Measurements from ENCODE around the gene PDE7B. TPM values are rescaled to one million over a fixed set of nuclear protein-coding genes. Genes with fewer than 3 reads are reported as not detected.

The PDE7B gene
- polyA plus RNA-seq, 1 of the 3 experiments (the other 2 are of a cell fraction): 1.9 TPM

DNA sequence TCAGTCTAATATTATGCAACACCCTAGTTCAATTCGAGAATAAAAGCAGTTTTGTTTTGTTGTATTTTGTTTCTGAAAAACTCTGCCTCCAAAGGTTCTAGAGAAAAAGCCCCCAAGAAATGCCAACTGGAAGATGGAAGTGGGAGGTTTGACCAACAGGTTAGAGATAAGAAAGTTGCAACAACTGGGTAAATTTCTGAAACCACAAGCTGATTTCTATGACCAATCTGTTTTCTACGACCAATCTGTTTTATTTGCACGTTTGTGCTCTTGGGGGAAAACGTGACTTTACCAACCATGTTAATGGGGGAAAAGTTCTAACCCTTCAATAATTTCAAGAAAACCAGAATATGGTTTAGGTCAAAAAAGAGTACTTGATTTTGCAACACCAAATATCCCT is 173.2 kb downstream of the PDE7B start:
- ChIA-PET POLR2A (no interaction called here), CTCF (no interaction called here)
- TF ChIP-seq, protein P1, sequence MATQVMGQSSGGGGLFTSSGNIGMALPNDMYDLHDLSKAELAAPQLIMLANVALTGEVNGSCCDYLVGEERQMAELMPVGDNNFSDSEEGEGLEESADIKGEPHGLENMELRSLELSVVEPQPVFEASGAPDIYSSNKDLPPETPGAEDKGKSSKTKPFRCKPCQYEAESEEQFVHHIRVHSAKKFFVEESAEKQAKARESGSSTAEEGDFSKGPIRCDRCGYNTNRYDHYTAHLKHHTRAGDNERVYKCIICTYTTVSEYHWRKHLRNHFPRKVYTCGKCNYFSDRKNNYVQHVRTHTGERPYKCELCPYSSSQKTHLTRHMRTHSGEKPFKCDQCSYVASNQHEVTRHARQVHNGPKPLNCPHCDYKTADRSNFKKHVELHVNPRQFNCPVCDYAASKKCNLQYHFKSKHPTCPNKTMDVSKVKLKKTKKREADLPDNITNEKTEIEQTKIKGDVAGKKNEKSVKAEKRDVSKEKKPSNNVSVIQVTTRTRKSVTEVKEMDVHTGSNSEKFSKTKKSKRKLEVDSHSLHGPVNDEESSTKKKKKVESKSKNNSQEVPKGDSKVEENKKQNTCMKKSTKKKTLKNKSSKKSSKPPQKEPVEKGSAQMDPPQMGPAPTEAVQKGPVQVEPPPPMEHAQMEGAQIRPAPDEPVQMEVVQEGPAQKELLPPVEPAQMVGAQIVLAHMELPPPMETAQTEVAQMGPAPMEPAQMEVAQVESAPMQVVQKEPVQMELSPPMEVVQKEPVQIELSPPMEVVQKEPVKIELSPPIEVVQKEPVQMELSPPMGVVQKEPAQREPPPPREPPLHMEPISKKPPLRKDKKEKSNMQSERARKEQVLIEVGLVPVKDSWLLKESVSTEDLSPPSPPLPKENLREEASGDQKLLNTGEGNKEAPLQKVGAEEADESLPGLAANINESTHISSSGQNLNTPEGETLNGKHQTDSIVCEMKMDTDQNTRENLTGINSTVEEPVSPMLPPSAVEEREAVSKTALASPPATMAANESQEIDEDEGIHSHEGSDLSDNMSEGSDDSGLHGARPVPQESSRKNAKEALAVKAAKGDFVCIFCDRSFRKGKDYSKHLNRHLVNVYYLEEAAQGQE (IDR thresholded peaks at IDR 0.05; ENCODE audit: low read depth, low read length): no peak
- TF ChIP-seq RAD21 (IDR thresholded peaks at IDR 0.05; ENCODE audit: low read length) (no peak), RFX5 (IDR thresholded peaks at IDR 0.05; ENCODE audit: low read length) (no peak), EP300 (IDR thresholded peaks at IDR 0.05; ENCODE audit: borderline replicate concordance in 1 of 2, low read depth in 1 of 2, low read length in 1 of 2) (no peak), EZH2phosphoT487 (IDR thresholded peaks at IDR 0.05; ENCODE audit: borderline replicate concordance, low read depth) (no peak), YY1 (IDR thresholded peaks at IDR 0.05; ENCODE audit: low read depth) (no peak), SMC3 (IDR thresholded peaks at IDR 0.05; ENCODE audit: low read depth, low read length) (no peak), TEAD4 (IDR thresholded peaks at IDR 0.05; ENCODE audit: borderline replicate concordance, insufficient read depth) (no peak), GATA2 (CRISPR knock-in tag; IDR thresholded peaks at IDR 0.05) (no peak), MXI1 (IDR thresholded peaks at IDR 0.05; ENCODE audit: low read depth, low read length) (no peak), CHD2 (IDR thresholded peaks at IDR 0.05; ENCODE audit: low read length, partially characterized antibody) (no peak), TAF1 (IDR thresholded peaks at IDR 0.05; ENCODE audit: borderline replicate concordance, low read depth, low read length) (no peak), JUND (IDR thresholded peaks at IDR 0.05) (no peak), FOXM1 (IDR thresholded peaks at IDR 0.05; ENCODE audit: low read depth) (no peak)
- TF ChIP-seq, protein P2, sequence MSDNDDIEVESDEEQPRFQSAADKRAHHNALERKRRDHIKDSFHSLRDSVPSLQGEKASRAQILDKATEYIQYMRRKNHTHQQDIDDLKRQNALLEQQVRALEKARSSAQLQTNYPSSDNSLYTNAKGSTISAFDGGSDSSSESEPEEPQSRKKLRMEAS (IDR thresholded peaks at IDR 0.05; ENCODE audit: low read depth): no peak
- TF ChIP-seq, protein P3, sequence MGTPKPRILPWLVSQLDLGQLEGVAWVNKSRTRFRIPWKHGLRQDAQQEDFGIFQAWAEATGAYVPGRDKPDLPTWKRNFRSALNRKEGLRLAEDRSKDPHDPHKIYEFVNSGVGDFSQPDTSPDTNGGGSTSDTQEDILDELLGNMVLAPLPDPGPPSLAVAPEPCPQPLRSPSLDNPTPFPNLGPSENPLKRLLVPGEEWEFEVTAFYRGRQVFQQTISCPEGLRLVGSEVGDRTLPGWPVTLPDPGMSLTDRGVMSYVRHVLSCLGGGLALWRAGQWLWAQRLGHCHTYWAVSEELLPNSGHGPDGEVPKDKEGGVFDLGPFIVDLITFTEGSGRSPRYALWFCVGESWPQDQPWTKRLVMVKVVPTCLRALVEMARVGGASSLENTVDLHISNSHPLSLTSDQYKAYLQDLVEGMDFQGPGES (IDR thresholded peaks at IDR 0.05; ENCODE audit: low read depth, low read length): no peak
- TF ChIP-seq, protein P4, sequence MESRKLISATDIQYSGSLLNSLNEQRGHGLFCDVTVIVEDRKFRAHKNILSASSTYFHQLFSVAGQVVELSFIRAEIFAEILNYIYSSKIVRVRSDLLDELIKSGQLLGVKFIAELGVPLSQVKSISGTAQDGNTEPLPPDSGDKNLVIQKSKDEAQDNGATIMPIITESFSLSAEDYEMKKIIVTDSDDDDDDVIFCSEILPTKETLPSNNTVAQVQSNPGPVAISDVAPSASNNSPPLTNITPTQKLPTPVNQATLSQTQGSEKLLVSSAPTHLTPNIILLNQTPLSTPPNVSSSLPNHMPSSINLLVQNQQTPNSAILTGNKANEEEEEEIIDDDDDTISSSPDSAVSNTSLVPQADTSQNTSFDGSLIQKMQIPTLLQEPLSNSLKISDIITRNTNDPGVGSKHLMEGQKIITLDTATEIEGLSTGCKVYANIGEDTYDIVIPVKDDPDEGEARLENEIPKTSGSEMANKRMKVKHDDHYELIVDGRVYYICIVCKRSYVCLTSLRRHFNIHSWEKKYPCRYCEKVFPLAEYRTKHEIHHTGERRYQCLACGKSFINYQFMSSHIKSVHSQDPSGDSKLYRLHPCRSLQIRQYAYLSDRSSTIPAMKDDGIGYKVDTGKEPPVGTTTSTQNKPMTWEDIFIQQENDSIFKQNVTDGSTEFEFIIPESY (IDR thresholded peaks at IDR 0.05; ENCODE audit: borderline replicate concordance, low read depth): no peak
- TF ChIP-seq, protein P5, sequence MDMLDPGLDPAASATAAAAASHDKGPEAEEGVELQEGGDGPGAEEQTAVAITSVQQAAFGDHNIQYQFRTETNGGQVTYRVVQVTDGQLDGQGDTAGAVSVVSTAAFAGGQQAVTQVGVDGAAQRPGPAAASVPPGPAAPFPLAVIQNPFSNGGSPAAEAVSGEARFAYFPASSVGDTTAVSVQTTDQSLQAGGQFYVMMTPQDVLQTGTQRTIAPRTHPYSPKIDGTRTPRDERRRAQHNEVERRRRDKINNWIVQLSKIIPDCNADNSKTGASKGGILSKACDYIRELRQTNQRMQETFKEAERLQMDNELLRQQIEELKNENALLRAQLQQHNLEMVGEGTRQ (IDR thresholded peaks at IDR 0.05; ENCODE audit: borderline replicate concordance, low read depth, low read length): no peak
- TF ChIP-seq, protein P6, sequence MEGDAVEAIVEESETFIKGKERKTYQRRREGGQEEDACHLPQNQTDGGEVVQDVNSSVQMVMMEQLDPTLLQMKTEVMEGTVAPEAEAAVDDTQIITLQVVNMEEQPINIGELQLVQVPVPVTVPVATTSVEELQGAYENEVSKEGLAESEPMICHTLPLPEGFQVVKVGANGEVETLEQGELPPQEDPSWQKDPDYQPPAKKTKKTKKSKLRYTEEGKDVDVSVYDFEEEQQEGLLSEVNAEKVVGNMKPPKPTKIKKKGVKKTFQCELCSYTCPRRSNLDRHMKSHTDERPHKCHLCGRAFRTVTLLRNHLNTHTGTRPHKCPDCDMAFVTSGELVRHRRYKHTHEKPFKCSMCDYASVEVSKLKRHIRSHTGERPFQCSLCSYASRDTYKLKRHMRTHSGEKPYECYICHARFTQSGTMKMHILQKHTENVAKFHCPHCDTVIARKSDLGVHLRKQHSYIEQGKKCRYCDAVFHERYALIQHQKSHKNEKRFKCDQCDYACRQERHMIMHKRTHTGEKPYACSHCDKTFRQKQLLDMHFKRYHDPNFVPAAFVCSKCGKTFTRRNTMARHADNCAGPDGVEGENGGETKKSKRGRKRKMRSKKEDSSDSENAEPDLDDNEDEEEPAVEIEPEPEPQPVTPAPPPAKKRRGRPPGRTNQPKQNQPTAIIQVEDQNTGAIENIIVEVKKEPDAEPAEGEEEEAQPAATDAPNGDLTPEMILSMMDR (IDR thresholded peaks at IDR 0.05): no peak
- TF ChIP-seq, protein P7, sequence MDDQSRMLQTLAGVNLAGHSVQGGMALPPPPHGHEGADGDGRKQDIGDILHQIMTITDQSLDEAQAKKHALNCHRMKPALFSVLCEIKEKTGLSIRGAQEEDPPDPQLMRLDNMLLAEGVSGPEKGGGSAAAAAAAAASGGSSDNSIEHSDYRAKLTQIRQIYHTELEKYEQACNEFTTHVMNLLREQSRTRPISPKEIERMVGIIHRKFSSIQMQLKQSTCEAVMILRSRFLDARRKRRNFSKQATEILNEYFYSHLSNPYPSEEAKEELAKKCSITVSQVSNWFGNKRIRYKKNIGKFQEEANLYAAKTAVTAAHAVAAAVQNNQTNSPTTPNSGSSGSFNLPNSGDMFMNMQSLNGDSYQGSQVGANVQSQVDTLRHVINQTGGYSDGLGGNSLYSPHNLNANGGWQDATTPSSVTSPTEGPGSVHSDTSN (IDR thresholded peaks at IDR 0.05): no peak
- H3K9me2 ChIP-seq: no peaks in the 10 kb centered on the region
- H3K79me2 ChIP-seq (ENCODE audit: insufficient read depth): no peaks in the 10 kb centered on the region
- H3K9ac ChIP-seq: no peak overlapping the region
- 81% methylated on average over 4 of the region's 4 CpGs for WGBS (ENCODE audit: low lambda C conversion rate)
- H2AFZ ChIP-seq (ENCODE audit: low read depth): no peak overlapping the region
- peaks cover 0 to under 1% of the 10 kb centered on the region in 2 experiments; a peak in 2 of 4 replicates for H3K4me1 ChIP-seq (ENCODE audit: control insufficient read depth in 1 of 2, insufficient read depth in 2 of 2, low read depth in 1 of 2, low read length in 1 of 2)
- H3K27me3 ChIP-seq (ENCODE audit: insufficient read depth): no peaks in the 10 kb centered on the region
- H3K36me3 ChIP-seq (replicated peaks in 1 of 2; ENCODE audit: control insufficient read depth in 1 of 2, insufficient read depth in 2 of 2, low read length in 1 of 2): no peaks in the 10 kb centered on the region
- H3K27ac ChIP-seq (ENCODE audit: low read depth in 2 of 2, low read length in 1 of 2): no peak overlapping the region
- H3K9me3 ChIP-seq: no peaks in the 10 kb centered on the region
- H3K4me2 ChIP-seq: no peak overlapping the region
- DNase-seq: no peak
- H3F3A ChIP-seq (replicated peaks; ENCODE audit: insufficient read depth): peaks cover 6% of the 10 kb centered on the region
- no peaks in the 10 kb centered on the region for H4K20me1 ChIP-seq (ENCODE audit: insufficient read depth)
- H3K4me3 ChIP-seq (ENCODE audit: low read depth in 2 of 2, low read length in 1 of 2): no peak overlapping the region

Measured in SK-N-SH (cell line).